Neural crest cell (in vitro differentiated cells): Measurements from ENCODE around the gene UBE4A. TPM values are rescaled to one million over a fixed set of nuclear protein-coding genes. Genes with fewer than 3 reads are reported as not detected.

Source experiments
- DNase-seq: peaks from one replicate; pipeline ENCODE4 v3.0.0; 2021; ENCODE audit warnings: low read depth, mixed read lengths, low spot score
- H3K27ac Mint-ChIP-seq: one replicate; pipeline ENCODE4 v1.8.0; 2021; ENCODE audit warnings: mild to moderate bottlenecking, mixed read lengths; ENCODE audit not compliant: unreplicated experiment
- H3K27me3 Mint-ChIP-seq: 2 replicates; pipeline ENCODE4 v1.8.0; 2021; ENCODE audit warnings: low read depth, mild to moderate bottlenecking, mixed read lengths
- H3K36me3 Mint-ChIP-seq: 2 replicates; pipeline ENCODE4 v1.8.0; 2021; ENCODE audit warnings: low read depth, mild to moderate bottlenecking, mixed read lengths
- H3K4me1 Mint-ChIP-seq: 2 replicates; pipeline ENCODE4 v1.8.0; 2021; ENCODE audit warnings: mixed read lengths
- H3K4me3 Mint-ChIP-seq: one replicate; pipeline ENCODE4 v1.8.0; 2021; ENCODE audit warnings: mild to moderate bottlenecking, mixed read lengths
- H3K9me3 Mint-ChIP-seq: 2 replicates; pipeline ENCODE4 v1.8.0; 2021; ENCODE audit warnings: mixed read lengths
- CTCF ChIP-seq: fragments of 200-600 bp; sonication (generic); conservative IDR thresholded peaks from 2 replicates; pipeline ENCODE4 v1.5.0; 2021; ENCODE audit warnings: antibody characterized with exemption, mild to moderate bottlenecking
- total RNA-seq: library from RNA; stranded (reverse); gene quantifications from 2 replicates; pipeline ENCODE4 v1.2.1, GENCODE V29; 2021

UBE4A gene
- total RNA-seq, 1 donor from 2014 or later: 35.9 TPM

GRCh38 chr11:118435290-118435892, 76.0 kb downstream of the UBE4A start:
- peak; percentile 80 for DNase-seq
- no peaks in the 10 kb centered on the region for H3K9me3 Mint-ChIP-seq
- no peaks in the 10 kb centered on the region for H3K36me3 Mint-ChIP-seq
- no peak for TF ChIP-seq CTCF
- H3K27me3 Mint-ChIP-seq: no peaks in the 10 kb centered on the region
- peak overlapping the region; percentile 97 for H3K4me3 Mint-ChIP-seq
- peaks cover 64% of the 10 kb centered on the region for H3K4me1 Mint-ChIP-seq
- H3K27ac Mint-ChIP-seq: peak overlapping the region; percentile 98

GRCh38 chr11:118435893-118436624, 76.7 kb downstream of the UBE4A start, which contains the start of gene KMT2A:
Gene KMT2A, plus strand, starts transcription at chr11:118436492. Its CDS starts 21 bp downstream, at chr11:118436513.
- Mint-ChIP-seq H3K4me3 (peak within 1 kb of the TSS; percentile 97), H3K4me1 (peaks cover 69% of the 10 kb centered on the region), H3K9me3 (no peaks in the 10 kb centered on the region), H3K27ac (peak within 1 kb of the TSS; percentile 98), H3K27me3 (no peaks in the 10 kb centered on the region), H3K36me3 (no peaks in the 10 kb centered on the region)
- no peak for TF ChIP-seq CTCF
- DNase-seq: peak; percentile 99

GRCh38 chr11:118436639-118437207, 77.3 kb downstream of the UBE4A start:
- no peaks in the 10 kb centered on the region for H3K27me3 Mint-ChIP-seq
- H3K4me3 Mint-ChIP-seq: peak overlapping the region; percentile 95
- H3K27ac Mint-ChIP-seq: peak overlapping the region; percentile 95
- peaks cover 71% of the 10 kb centered on the region for H3K4me1 Mint-ChIP-seq
- peak; percentile 9 for DNase-seq
- no peaks in the 10 kb centered on the region for H3K9me3 Mint-ChIP-seq
- H3K36me3 Mint-ChIP-seq: no peaks in the 10 kb centered on the region
- TF ChIP-seq CTCF: no peak

GRCh38 chr11:118437208-118438125, 78.1 kb downstream of the UBE4A start:
- no peak for TF ChIP-seq CTCF
- Mint-ChIP-seq H3K27ac (peak overlapping the region; percentile 95), H3K4me1 (peaks cover 72% of the 10 kb centered on the region), H3K9me3 (no peaks in the 10 kb centered on the region), H3K27me3 (no peaks in the 10 kb centered on the region), H3K36me3 (no peaks in the 10 kb centered on the region), H3K4me3 (peak overlapping the region; percentile 95)
- DNase-seq: peak; percentile 28

- no peak for TF ChIP-seq CTCF
- DNase-seq: peak; percentile 33
- H3K36me3 Mint-ChIP-seq: no peaks in the 10 kb centered on the region
- peak overlapping the region; percentile 74 for H3K27ac Mint-ChIP-seq
- H3K27me3 Mint-ChIP-seq: no peaks in the 10 kb centered on the region
- H3K4me1 Mint-ChIP-seq: peaks cover 80% of the 10 kb centered on the region
- no peaks in the 10 kb centered on the region for H3K9me3 Mint-ChIP-seq
- peak overlapping the region; percentile 95 for H3K4me3 Mint-ChIP-seq
Measured at GRCh38 chr11:118438314-118438931, 79.0 kb downstream of the UBE4A start.
